ENCODE measurements around the gene PHC2.

Gene PHC2, protein sequence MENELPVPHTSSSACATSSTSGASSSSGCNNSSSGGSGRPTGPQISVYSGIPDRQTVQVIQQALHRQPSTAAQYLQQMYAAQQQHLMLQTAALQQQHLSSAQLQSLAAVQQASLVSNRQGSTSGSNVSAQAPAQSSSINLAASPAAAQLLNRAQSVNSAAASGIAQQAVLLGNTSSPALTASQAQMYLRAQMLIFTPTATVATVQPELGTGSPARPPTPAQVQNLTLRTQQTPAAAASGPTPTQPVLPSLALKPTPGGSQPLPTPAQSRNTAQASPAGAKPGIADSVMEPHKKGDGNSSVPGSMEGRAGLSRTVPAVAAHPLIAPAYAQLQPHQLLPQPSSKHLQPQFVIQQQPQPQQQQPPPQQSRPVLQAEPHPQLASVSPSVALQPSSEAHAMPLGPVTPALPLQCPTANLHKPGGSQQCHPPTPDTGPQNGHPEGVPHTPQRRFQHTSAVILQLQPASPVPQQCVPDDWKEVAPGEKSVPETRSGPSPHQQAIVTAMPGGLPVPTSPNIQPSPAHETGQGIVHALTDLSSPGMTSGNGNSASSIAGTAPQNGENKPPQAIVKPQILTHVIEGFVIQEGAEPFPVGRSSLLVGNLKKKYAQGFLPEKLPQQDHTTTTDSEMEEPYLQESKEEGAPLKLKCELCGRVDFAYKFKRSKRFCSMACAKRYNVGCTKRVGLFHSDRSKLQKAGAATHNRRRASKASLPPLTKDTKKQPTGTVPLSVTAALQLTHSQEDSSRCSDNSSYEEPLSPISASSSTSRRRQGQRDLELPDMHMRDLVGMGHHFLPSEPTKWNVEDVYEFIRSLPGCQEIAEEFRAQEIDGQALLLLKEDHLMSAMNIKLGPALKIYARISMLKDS

GRCh38 chr1:33430692-33431593 lies at the start of gene PHC2:
Gene PHC2 (minus strand): TSS chr1:33431095. CDS start chr1:33375539, 55,556 bp downstream.
- peak; percentile 74 to 75 for DNase-seq (ENCODE audit: low read depth in 2 of 2)

- DNase-seq (ENCODE audit: low read depth in 2 of 2), result no peak
Observed at GRCh38 chr1:33477451-33477850, 46.6 kb upstream of the PHC2 start.

GRCh38 chr1:33473900-33474299 lies 43.0 kb upstream of the PHC2 start:
- DNase-seq (ENCODE audit: low read depth in 2 of 2), result no peak

- peak; percentile 64 to 66 for DNase-seq (ENCODE audit: low read depth in 2 of 2)
Observed at GRCh38 chr1:33472269-33472980, 41.5 kb upstream of the PHC2 start, which contains the start of gene ZSCAN20. Gene ZSCAN20 (plus strand): TSS chr1:33472645. CDS start chr1:33479289, 6,644 bp downstream.

GRCh38 chr1:33471416-33471815 lies 40.5 kb upstream of the PHC2 start:
- DNase-seq (ENCODE audit: low read depth in 2 of 2), result no peak

DNA sequence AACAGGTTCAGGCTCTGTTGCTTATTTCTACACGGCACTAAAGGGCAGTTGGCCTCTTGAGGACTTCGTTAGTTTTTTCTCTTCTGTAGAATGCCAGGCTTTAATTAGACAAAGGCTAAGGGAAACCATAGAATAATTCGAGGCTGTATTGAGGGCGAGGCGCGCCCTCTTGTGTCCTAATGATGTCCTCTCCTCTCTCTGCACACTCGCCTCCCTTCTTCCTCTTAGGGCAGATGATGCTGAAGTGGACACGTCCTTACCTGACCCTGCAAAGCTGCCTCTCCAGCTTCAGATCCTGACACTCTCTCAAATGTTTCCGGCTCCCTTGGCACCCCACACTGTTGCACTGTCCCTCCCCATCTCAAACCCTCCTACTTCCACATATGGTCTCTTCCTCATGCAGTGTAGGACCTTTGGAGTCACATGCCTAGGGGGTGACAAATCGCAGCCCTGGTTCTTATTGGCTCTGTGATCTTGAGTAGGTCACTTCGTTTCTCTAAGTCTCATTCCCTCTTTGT lies 39.7 kb upstream of the PHC2 start:
- DNase-seq (ENCODE audit: low read depth in 2 of 2), result peak in 1 of 2 donors; percentile 31

DNA sequence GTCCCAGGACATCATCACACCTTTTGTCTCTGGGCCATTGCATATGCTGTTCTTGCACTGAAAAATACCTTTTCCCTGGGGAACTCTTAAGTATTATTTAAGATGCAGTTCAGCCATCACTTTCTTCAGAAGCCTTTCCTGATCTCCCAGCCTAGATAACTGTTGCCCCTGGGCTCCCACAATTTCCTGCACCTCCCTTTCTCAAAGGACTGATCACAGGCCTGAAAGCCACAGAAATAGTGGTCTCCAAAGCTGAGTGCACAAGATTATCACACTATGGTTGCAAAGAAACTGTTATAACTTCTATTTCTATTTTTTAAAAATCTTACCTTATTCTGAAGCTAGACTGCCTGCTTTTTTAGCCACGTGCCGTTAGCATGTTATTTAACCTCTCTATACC lies 38.8 kb upstream of the PHC2 start:
- DNase-seq (ENCODE audit: low read depth in 2 of 2), result no peak

GRCh38 chr1:33468967-33469366 lies 38.1 kb upstream of the PHC2 start:
- DNase-seq (ENCODE audit: low read depth in 2 of 2), result no peak

DNA sequence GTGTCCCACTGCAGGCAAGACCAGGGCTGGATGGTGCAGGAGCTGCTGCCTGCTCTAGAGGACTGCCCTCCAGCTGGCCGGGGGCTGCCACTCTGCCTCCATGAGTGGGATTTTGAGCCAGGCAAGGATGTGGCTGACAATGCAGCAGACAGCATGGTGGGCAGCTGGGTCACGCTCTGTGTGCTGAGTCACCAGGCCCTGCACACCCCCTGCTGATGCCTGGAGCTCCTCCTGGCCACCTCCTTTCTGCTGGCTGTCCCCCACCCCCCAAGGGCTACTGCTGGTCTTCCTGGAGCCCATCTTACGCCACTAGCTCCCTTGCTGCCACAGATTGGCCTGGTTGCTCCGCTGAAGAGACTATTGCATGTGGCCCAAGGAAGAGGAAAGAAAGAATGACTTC lies 37.6 kb upstream of the PHC2 start:
- DNase-seq (ENCODE audit: low read depth in 2 of 2), result no peak

- DNase-seq (ENCODE audit: low read depth in 2 of 2), result no peak
Observed at GRCh38 chr1:33468011-33468410, 37.1 kb upstream of the PHC2 start.

GRCh38 chr1:33466159-33466558 lies 35.3 kb upstream of the PHC2 start:
- no peak for DNase-seq (ENCODE audit: low read depth in 2 of 2)

- DNase-seq (ENCODE audit: low read depth in 2 of 2), result no peak
Observed at GRCh38 chr1:33465316-33465715, 34.4 kb upstream of the PHC2 start.

DNA sequence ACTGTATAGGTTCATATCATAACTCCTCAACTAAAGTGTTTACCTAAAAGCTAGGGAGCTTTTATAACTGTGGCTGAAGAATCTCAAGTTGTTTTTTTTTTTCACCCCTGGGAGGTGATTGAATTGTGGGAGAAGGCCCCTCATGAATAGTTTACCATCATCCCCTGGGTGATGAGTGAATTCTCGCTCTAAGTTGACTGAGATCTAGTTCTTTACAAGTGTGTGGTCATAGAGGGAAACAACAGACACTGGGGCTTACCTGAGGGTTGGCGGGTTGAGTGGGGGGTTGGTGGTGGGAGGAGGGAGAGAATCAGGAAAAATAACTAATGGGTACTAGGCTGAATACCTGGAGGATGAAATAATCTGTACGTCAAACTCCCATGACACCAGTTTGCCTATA lies 33.7 kb upstream of the PHC2 start:
- no peak for DNase-seq (ENCODE audit: low read depth in 2 of 2)

DNA sequence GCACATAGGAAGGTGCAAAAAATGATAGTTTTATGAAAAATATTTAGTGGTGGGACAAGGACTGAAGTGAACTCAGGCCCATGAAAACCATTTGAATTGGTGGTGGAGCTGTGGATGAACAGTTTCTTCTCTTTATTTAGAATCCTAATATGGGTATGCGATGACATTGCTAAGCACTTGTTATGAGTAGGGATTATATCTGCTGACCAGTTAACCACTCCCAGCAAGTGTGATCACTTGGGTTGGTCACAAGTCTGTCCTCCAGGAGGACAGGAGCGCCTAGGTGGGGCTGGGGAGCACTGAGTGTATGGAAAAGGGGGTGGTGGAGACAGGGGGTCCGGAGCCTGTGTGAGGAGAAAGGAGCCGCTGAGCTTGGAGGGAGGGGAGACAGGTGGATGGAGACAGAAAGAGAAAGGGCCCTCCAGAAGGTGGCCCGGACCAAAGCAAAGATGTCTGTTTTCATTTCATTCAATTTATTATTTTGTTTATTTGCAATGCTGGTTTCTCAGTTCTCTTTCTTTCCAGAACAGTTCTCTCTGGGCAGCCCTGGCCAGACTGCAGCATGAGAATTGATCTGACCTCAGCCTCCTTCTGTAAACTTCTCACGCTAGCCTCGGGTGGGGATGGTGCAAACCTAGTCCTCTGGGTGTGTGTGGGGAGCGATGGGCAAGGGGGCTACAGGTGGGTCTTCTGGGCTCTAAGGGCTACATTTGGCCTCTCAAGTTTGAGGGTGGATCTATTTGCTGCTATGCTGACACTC lies 31.7 kb upstream of the PHC2 start:
- DNase-seq (ENCODE audit: low read depth in 2 of 2), result no peak

DNA sequence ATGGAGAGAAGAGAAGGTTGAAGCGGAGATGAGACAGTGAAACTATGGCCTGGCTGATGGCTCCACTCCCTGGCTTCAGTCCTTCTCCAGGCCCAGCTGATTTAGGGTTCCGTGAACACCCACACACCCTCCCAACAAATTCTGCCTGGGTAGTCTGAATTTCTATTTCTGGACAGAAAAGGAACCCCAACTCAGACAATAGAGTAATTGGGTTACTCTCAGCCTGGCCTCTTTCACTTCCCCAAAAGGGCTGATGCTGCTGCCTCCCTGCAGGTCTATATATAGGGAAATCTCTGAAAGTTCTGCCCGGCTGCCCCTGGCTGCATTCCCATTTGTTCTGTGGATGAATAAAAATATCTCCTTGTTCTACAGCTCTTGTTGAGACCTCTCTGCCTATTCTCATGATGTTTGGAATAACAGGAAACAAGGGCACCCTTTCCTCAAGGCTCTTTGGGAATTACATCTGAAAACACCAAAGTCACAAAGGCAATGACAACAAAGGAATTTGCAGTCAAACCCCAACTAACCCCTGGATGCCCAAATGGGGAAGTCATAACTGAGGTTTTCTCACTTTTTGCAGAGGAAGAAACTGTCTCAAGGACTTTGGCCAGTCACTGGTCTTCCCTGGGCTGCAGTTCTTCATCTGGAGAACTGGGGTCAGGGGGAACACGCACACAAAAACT lies 30.2 kb upstream of the PHC2 start:
- no peak for DNase-seq (ENCODE audit: low read depth in 2 of 2)

DNA sequence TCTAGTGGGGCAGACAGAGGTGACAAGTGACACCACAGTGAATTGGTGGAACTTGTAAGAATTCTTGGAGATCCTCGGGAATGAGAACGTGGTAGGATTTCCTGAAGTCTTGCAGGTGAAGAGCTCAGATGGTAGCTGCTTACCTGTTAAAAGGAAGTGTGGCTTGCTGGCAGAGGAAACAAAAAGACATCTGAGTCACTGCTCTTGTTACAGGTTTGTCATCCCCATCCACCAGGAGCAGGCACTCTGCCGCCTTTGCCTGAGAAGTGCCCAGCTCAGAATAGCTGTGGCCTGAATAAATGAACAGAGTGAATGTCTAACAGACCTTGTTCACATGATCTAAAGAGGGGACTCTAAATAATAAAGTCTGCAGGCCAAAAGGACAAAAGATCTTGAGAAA lies 29.2 kb upstream of the PHC2 start:
- DNase-seq (ENCODE audit: low read depth in 2 of 2), result no peak

GRCh38 chr1:33459691-33460090 lies 28.8 kb upstream of the PHC2 start:
- no peak for DNase-seq (ENCODE audit: low read depth in 2 of 2)

- no peak for DNase-seq (ENCODE audit: low read depth in 2 of 2)
Observed at GRCh38 chr1:33456502-33456886, 25.6 kb upstream of the PHC2 start.
